Measurements from ENCODE around the gene SCAF4.

GRCh38 chr21:31659286-31659535 is 72.7 kb downstream of the SCAF4 start:
- no peak for TF ChIP-seq ZBTB7A (IDR thresholded peaks at IDR 0.05; ENCODE audit: low read depth)
- no peak for TF ChIP-seq EP300 (IDR thresholded peaks at IDR 0.05; ENCODE audit: borderline replicate concordance)
- no peak for TF ChIP-seq RAD21 (IDR thresholded peaks at IDR 0.05; ENCODE audit: low read depth)
- TF ChIP-seq YY1 (IDR thresholded peaks at IDR 0.05; ENCODE audit: low read depth): no peak
- TF ChIP-seq, protein P1, sequence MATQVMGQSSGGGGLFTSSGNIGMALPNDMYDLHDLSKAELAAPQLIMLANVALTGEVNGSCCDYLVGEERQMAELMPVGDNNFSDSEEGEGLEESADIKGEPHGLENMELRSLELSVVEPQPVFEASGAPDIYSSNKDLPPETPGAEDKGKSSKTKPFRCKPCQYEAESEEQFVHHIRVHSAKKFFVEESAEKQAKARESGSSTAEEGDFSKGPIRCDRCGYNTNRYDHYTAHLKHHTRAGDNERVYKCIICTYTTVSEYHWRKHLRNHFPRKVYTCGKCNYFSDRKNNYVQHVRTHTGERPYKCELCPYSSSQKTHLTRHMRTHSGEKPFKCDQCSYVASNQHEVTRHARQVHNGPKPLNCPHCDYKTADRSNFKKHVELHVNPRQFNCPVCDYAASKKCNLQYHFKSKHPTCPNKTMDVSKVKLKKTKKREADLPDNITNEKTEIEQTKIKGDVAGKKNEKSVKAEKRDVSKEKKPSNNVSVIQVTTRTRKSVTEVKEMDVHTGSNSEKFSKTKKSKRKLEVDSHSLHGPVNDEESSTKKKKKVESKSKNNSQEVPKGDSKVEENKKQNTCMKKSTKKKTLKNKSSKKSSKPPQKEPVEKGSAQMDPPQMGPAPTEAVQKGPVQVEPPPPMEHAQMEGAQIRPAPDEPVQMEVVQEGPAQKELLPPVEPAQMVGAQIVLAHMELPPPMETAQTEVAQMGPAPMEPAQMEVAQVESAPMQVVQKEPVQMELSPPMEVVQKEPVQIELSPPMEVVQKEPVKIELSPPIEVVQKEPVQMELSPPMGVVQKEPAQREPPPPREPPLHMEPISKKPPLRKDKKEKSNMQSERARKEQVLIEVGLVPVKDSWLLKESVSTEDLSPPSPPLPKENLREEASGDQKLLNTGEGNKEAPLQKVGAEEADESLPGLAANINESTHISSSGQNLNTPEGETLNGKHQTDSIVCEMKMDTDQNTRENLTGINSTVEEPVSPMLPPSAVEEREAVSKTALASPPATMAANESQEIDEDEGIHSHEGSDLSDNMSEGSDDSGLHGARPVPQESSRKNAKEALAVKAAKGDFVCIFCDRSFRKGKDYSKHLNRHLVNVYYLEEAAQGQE (IDR thresholded peaks at IDR 0.05; ENCODE audit: low read depth): no peak
- TF ChIP-seq, protein P2, sequence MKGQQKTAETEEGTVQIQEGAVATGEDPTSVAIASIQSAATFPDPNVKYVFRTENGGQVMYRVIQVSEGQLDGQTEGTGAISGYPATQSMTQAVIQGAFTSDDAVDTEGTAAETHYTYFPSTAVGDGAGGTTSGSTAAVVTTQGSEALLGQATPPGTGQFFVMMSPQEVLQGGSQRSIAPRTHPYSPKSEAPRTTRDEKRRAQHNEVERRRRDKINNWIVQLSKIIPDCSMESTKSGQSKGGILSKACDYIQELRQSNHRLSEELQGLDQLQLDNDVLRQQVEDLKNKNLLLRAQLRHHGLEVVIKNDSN (IDR thresholded peaks at IDR 0.05): no peak
- no peak for TF ChIP-seq EGR1 (IDR thresholded peaks at IDR 0.05)
- no peak for TF ChIP-seq NFIC (IDR thresholded peaks at IDR 0.05)
- TF ChIP-seq CEBPB (IDR thresholded peaks at IDR 0.05): no peak
- no peak for TF ChIP-seq TEAD4 (IDR thresholded peaks at IDR 0.05)
- TF ChIP-seq FOXM1 (IDR thresholded peaks at IDR 0.05; ENCODE audit: borderline replicate concordance, low read depth): no peak
- no peak for TF ChIP-seq TAF1 (IDR thresholded peaks at IDR 0.05; ENCODE audit: low read depth)
- TF ChIP-seq, protein P3, sequence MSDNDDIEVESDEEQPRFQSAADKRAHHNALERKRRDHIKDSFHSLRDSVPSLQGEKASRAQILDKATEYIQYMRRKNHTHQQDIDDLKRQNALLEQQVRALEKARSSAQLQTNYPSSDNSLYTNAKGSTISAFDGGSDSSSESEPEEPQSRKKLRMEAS (IDR thresholded peaks at IDR 0.05): no peak; the same call in 1 of the 2 replicates
